COR-L47 (cell line): ENCODE measurements around the gene CCNE1.

Experiments used
- DNase-seq: peaks from one replicate; lab custom pipeline; 2025; lab: John Stamatoyannopoulos, UW

Gene CCNE1

GRCh38 chr19:29811125-29812079, at the start of gene CCNE1:
TSS of gene CCNE1 (plus strand) at chr19:29811991. CDS start at chr19:29812556, 565 bp downstream.
- DNase-seq: peak; percentile 75

DNA sequence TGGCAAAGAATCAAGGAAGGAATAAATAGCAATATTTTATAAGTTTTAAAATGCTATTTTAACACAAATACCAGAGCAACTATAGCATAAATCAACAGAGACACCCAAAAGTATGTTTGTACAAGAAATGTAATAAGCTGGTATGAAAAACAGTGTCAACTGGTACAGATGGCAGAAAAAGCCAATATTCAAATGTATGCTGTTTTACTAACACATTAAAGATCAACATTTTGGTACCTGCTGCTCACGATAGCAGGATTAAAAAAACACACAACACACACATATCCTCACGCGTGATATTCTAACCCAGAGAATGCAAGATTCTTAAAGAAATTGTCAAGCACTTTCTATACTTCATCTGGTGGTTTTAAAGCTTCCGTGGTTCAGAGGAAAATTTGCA, 48.6 kb upstream of the CCNE1 start:
- DNase-seq: no peak

DNA sequence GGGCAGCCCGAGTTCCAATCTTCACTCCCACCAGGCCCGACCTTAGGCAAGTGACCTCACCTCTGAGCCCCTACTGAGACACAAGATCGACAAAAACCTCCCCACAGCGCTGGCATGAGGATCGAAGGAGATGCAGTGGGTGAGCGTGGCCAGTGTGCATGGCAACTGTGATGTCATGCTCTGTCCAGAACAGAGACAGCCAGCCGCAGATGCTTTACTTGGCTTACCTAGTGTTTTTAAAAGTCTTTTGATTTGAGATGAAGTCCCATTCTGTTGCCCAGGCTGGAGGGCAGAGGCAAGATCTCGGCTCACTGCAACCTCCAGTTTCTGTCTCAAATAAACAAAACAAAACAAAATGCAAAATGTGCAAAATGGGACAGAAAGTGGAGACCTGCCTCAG, 47.4 kb upstream of the CCNE1 start:
- no peak for DNase-seq

GRCh38 chr19:29766100-29766499, 45.7 kb upstream of the CCNE1 start:
- no peak for DNase-seq

DNA sequence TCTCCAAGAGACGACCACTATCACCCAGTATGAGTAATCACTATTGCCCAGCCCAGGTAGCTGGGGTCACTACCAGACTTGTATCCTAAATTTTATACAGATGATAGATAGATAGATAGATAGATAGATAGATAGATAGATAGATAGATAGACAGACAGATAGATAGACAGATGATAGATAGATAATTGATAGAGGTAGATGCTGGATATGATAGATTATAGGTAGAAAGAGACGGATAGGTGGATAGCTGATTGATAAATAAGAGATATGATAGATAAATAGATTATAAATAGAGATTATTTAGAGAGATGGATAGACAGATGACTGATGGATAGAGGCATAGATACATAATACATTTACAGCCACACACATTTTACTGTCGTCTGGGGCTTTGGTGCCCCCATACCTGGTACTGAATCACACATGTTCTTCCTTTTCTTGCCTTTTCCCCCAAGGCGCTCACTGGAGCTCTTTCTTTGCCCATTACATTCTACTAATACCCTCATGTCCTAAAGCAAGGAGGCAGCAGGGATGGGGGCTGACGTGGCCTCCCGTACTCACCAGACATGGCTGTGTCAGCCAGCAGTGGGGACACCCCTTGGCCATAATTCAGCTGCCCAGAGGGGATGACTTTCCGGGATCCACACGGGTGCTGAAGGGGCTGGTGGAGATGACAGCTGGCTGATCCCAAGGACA, 44.6 kb upstream of the CCNE1 start:
- DNase-seq: no peak

DNA sequence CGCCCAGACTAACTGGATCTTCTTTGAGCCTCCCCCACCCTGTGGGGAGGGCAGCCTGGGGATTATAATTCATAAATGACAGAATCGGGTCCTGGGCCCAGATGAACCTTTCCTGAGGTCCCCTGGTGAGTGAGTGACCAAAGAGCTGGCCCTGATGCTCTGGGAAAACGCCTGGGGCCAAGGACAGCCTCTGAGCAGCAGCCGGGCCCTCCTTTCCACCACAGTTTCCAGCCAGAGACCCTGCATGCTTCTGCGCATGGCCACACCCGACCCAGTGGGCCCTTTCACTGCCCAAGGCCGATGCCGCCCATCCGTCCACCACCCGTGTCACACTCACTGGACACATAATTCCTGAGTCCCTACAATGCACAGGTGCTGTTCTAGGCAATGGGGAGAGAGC, 43.6 kb upstream of the CCNE1 start:
- DNase-seq: no peak

DNA sequence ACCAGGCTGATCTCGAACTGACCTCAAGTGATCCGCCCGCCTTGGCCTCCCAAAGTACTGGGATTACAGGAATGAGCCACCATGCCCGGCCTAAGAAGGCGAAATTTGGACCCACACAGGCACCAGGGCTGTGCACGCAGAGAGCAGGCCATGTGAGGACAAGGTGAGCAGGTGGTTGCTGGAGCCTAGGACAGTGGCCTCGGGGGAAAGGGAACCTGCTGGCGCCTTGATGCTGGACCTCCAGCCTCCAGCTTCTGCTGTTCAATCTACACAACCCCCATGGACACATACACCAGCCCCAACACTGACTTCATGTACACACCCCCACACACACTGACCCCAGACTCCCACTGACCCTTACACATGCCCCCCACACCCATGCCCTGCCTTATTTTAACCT, 41.8 kb upstream of the CCNE1 start:
- DNase-seq: no peak

DNA sequence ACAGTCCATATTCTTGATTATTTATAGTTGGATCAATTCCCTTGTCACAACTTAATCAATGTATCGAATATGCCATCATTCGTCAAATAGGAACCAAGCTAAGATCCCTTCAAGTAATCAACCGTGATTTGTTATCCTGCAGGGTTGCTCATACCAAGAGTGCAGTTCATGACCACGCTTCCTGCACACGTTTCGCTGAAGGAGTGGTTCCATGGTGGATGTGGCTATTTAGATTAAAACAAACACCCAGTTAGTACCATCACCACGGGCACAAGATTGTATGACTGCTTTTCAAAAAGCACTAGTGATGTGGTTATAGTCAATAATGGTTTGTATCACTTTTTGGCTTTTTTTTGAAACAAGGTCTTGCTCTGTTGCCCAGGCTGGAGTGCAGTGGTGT, 41.1 kb upstream of the CCNE1 start:
- no peak for DNase-seq

DNA sequence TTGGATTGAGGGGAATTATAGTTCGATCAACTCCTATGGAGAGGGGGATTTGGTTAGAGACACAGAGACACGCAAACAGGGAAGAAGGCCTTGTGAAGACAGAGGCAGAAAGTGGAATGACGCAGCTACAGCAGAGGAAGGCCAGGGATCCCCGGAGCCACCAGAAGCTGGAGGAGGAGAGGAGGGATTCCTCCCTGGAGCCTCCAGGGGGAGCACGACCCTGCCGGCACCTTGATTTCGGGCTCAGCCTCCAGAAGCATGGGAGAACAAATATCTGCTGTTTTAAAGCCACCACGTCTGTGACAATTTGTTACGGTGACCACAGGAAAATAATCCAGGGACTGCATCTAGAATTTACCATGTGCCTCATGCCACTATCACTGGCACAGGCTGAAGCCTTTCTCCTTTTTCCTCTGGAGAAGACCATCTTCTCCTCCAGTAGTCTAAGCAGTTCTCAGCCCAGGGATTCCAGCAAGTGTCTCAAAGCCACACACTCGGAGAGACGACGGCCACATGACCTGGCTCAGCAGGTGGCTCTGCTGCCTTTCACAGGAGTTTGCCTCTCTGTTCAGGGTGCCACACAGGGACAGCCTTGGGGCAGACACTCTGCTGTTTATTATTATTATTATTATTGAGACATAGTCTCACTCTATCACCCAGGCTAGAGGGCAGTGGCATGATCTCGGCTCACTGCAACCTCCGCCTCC, 39.9 kb upstream of the CCNE1 start:
- peak; percentile 25 for DNase-seq

DNA sequence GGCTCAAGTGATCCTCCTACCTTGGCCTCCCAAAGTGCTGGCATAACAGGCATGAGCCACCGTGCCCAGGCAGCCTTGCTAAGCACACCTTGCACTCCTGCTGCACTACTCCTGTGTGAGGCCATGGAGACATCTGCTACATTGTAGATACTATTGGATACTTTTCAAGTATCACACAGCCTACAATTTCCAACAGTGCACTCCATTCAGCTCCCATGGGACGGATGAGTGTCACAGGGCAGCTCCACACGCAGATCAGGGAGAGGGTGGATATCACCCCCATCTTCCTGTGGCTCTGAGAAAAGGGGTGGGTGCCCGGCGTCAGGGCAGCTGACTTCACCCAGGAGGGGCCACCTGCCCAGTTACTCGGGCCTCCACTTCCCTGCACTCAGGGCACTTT, 39.1 kb upstream of the CCNE1 start:
- no peak for DNase-seq

DNA sequence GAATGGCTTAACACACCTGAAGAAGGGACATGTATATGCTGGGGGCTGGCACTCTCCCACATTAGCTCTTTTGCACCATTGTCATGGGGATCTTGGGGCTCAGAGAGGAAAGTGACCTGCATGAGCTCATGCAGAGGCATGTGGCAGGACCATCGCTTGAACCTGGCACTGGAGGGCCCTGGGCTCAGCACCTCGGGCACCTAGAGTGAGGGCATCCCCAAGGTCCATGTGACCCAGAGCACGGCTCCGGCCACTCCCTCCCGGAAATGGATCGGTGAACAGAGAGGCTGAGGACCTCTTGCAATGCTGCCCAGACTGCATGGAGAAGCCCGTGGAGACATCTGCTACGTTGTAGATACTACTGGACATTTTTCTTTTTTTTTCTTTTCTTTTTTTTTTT, 38.6 kb upstream of the CCNE1 start:
- no peak for DNase-seq

- no peak for DNase-seq
These were observed 37.7 kb upstream of the CCNE1 start for GRCh38 chr19:29774126-29774525.

- no peak for DNase-seq
These were observed 33.9 kb upstream of the CCNE1 start for GRCh38 chr19:29777781-29778309.

DNA sequence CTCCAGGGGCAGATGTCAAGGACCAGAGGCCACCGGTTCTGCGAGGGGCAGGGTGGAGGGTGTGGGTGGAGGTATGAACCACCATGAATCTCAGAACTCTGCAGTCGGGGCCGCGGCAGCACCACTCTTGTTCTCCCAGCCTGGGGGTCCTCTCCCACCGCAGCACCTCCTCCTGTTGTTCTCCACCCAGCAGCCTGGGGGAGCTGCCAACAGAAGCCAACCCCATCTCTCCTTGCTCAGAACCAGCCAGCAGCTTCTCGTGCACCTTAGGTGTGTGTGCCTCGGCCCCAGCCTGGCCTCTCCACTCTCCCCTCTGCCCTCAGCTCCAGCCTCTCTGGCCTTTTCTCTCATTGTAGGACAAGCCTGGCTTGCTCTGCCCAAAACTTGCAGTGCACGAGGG, 31.9 kb upstream of the CCNE1 start:
- no peak for DNase-seq

DNA sequence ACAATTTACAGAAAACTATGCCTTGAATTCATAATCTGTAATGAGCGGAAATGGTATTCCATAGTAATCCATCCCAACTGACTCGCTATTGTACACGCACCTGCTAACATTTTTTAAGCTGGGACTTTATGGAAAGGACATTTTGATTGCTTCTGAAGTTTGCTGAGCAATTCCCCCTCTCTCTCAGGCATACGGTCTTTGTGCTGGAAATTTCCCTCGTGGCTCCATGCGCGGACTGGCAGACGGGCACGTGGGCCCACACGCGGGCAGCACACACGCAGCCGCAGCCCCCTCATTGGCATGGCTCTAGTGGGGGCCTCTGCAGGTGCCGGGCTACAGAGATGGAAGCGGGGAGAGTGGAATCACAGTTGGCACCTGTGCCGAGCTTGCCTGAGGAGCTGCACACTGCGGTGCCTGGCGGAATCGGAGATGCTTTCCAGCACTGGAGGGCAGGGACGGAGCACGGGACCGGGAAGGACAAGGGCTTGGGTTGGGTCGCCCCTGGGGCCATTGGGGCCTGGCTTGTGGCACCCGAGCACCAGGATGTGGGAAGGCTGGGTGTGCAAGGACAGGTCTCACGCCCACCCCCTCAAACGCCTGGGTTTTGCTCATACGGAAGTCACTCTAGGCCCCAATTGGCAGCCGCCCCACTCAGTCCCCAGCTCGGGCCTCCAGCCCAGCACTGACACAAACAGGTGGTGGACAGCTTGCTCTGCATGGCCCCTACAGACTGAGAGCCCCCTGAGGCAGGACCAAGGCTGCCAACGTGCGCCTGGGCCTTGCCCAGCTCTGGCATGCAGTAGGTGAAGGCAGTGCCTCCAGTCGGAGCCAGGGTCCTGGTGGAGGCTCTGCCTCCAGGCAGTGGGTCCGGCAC, 30.2 kb upstream of the CCNE1 start:
- DNase-seq: no peak

- DNase-seq: no peak
These were observed 29.6 kb upstream of the CCNE1 start for GRCh38 chr19:29782260-29782580.

- DNase-seq: no peak
These were observed 28.1 kb upstream of the CCNE1 start for GRCh38 chr19:29783627-29784190.

- DNase-seq: no peak
These were observed 27.1 kb upstream of the CCNE1 start for GRCh38 chr19:29784598-29785223.

- no peak for DNase-seq
These were observed 26.4 kb upstream of the CCNE1 start for GRCh38 chr19:29785360-29785759.

DNA sequence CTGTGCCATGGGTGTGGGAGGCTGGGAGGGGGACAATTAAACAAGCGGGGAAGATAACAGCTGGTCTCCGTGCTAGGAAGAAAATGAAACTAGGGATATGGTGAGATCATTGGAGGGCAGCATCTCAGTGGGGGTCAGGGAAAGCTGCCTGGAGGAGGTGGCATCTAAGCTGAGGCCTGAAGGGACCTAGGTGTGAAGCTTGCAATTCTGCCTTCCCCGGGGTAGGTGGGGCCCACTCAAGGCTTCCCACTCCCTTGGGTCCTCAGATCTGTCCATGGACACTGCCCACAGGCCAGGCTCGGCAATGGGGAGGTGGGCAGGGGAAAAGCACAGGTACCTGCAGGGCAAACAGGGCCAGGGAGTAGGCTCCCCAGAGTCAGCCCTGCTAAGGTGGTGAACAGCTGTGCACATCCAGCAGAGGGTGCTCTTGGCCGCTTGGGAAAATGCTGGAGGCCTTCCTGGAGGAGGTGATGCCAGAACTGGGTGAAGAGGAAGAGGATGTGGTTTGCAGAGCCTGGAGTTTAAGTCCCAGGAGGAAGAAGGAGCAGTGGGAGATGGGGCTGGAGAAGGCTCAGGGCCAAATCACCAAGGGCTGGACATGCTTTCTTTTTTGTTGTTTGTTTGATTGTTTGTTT, 25.7 kb upstream of the CCNE1 start:
- DNase-seq: no peak
